Fibroblast of lung (primary cell): ENCODE measurements around the gene TMEM40.

Experiments
- EZH2 ChIP-seq: IDR thresholded peaks from 2 replicates; pipeline ENCODE4 v1.5.1; 2012; ENCODE audit warnings: low read length, control low read depth, mild to moderate bottlenecking; ENCODE audit errors: missing control alignments
- TF ChIP-seq, protein P1 (sequence below), 2 donors: IDR thresholded peaks in 1 of 2; conservative IDR thresholded peaks in 1 of 2; 1 replicate in 1 of 2; 2 replicates in 1 of 2; pipeline ENCODE4 v1.5.1; 2011 to 2012; ENCODE audit warnings: low read length in 2 of 2, control low read depth in 1 of 2, inconsistent platforms in 1 of 2, low read depth in 1 of 2, mild to moderate bottlenecking in 1 of 2

DNA sequence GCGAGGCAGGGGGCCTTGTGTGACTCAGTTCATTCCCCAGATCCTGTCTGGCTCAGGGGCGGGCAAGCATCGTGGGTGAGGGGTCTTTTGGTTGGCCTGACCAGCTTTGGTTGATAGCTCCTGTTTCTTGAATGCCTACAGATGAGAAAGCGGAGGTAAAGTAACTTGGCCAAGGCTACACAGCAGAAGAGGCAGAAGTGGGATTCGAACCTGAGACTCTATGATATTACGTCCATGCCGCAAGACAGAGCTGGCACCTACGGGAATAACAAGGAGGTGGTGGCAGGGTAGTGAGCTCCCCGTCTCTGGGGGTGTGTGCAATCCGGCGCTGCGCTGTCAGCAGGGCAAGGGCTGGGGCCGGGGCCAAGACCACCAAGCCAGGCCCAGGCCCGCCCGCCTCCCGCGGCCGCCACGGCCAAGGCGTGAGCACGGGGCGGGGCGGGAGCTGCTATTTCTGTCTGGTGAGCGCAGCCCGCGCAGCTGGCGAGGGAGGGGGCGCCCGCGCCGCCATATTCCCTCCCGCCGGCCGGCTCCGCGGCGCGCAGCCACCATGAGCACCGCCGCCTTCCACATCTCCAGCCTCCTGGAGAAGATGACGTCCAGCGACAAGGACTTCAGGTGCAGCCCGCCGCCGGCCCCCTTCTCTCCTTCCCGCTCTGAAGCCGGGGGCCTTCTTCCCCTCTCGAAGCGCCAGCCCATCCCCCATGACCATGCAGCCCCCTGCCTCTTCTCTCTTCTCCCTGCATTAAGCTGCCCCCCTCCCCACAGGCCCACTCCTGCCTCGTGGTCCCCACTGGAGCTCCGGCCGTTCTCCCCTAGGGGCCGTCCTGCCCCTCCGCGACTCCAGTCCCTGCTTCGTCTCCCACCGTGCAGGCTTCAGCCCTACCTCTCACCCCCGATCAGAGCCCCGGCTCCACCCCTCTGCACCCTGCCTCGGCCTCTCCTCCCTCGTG lies 37.4 kb upstream of the TMEM40 start, which contains the start of gene CAND2:
- TF ChIP-seq, protein P1, sequence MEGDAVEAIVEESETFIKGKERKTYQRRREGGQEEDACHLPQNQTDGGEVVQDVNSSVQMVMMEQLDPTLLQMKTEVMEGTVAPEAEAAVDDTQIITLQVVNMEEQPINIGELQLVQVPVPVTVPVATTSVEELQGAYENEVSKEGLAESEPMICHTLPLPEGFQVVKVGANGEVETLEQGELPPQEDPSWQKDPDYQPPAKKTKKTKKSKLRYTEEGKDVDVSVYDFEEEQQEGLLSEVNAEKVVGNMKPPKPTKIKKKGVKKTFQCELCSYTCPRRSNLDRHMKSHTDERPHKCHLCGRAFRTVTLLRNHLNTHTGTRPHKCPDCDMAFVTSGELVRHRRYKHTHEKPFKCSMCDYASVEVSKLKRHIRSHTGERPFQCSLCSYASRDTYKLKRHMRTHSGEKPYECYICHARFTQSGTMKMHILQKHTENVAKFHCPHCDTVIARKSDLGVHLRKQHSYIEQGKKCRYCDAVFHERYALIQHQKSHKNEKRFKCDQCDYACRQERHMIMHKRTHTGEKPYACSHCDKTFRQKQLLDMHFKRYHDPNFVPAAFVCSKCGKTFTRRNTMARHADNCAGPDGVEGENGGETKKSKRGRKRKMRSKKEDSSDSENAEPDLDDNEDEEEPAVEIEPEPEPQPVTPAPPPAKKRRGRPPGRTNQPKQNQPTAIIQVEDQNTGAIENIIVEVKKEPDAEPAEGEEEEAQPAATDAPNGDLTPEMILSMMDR (conservative IDR thresholded peaks at IDR 0.05 in 1 of 2, IDR thresholded peaks at IDR 0.05 in 1 of 2; ENCODE audit: low read depth in 1 of 2, low read length in 2 of 2) = no peak
- no peak for TF ChIP-seq EZH2
